Stromal cell of bone marrow (primary cell): ENCODE results near the gene IPO13.

Source experiments
- DNase-seq: peaks from one replicate; pipeline ENCODE4 v3.0.0-alpha.2; 2012; ENCODE audit warnings: low read depth

Gene IPO13

DNA sequence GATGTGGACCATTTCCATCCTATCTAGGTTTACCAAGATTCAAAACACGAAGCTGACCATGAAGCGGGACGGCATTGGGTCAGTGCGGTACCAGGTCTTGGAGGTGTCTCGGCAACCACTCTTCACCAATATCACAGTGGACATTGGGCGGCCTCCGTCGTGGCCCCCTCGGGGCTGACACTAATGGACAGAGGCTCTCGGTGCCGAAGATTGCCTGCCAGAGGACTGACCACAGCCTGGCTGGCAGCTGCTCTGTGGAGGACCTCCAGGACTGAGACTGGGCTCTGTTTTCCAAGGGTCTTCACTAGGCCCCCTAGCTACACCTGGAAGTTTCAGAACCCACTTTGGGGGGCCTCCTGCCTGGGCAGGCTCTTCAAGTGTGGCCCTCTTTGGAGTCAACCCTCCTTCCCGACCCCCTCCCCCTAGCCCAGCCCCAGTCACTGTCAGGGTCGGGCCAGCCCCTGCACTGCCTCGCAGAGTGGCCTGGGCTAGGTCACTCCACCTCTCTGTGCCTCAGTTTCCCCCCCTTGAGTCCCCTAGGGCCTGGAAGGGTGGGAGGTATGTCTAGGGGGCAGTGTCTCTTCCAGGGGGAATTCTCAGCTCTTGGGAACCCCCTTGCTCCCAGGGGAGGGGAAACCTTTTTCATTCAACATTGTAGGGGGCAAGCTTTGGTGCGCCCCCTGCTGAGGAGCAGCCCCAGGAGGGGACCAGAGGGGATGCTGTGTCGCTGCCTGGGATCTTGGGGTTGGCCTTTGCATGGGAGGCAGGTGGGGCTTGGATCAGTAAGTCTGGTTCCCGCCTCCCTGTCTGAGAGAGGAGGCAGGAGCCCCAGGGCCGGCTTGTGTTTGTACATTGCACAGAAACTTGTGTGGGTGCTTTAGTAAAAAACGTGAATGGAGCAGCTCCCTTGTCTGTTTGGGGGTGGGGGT is 43.8 kb downstream of the IPO13 start:
- no peak for DNase-seq

- no peak for DNase-seq
Measured at GRCh38 chr1:43991200-43991475, 44.4 kb downstream of the IPO13 start.

DNA sequence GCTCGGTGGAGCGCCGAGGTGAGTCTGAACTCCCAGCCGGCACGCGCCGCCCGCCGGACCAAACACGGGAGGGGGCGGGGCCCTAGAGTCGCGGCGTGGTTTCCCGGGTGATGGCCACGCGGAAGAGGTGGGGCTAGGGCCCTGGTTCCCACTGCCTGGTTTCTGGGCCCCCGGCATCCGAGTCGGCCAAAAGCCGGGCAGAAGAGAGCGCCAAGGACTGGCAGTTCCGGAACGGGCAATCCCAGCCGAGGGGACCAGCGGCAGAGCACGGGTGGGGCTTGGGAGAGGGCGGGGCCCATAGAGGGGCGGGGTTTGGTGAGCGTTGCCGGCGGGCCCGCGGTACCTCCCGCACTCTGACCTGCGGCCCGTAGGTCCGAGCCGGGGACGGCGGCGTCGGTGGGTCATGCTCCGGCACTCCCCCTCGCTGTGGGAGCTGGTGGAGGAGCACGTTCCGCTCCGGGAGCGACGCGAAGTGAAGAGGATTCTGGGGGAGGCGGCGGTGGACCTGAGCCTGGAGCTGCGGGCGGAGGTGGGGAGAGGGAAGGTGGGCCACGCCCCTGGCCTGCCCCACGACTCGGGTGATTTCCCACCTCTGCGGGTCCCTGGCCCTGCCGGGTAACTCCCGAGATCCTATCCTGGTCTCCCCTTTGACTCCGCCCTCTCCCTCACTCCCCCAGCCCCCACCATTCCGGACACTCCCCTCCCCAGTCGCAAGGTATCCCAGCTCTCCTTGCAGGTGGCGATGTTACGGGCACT is 44.9 kb downstream of the IPO13 start, which contains the start of gene CCDC24:
TSS of gene CCDC24 (plus strand) at position 124 of the 756 bp plus-strand sequence. CDS start at position 404, 280 bp downstream.
- DNase-seq, result peak; percentile 71

DNA sequence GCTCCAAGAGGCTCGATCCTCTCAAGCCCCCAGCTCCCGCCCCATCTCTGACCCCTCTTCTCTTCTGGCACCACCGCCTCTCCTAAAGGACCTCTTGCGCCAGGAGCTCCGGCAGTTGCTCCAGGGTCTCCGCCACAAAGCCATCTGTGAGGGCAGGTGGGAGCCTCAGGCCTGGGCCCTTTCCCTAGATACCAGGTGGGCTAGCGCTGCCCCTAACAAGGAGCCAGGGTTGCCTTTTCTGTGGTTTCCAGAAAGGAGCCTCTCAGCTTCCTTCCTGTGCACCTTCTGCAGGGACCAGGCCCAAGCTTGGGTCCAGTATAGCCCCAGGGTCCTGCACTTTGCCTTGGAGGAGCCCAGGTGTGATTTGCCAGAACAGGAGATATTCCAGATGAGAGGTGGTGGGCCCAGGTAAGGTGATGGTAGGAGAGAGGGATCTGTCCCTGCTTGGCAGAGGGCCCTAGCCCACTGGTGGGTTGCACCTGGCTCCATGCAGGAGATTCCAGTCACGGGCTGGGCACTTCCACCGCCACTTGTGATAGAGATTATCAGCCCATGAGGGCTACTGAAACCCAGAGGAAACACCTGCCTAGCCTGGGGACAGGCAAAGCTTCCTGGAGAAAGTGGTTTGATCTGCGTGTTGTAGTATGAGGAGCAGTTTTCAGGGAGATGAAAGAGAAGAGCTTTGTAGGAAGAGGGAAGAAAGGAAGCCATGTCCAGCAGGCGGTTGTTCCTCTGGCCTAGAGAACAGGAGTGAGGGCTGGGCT is 45.7 kb downstream of the IPO13 start:
- no peak for DNase-seq

- DNase-seq, result no peak
Measured at GRCh38 chr1:43993206-43993914, 46.6 kb downstream of the IPO13 start.

GRCh38 chr1:43994071-43994470 is 47.3 kb downstream of the IPO13 start:
- DNase-seq, result no peak

- DNase-seq, result no peak
Measured at GRCh38 chr1:43994794-43995790, 48.3 kb downstream of the IPO13 start.

DNA sequence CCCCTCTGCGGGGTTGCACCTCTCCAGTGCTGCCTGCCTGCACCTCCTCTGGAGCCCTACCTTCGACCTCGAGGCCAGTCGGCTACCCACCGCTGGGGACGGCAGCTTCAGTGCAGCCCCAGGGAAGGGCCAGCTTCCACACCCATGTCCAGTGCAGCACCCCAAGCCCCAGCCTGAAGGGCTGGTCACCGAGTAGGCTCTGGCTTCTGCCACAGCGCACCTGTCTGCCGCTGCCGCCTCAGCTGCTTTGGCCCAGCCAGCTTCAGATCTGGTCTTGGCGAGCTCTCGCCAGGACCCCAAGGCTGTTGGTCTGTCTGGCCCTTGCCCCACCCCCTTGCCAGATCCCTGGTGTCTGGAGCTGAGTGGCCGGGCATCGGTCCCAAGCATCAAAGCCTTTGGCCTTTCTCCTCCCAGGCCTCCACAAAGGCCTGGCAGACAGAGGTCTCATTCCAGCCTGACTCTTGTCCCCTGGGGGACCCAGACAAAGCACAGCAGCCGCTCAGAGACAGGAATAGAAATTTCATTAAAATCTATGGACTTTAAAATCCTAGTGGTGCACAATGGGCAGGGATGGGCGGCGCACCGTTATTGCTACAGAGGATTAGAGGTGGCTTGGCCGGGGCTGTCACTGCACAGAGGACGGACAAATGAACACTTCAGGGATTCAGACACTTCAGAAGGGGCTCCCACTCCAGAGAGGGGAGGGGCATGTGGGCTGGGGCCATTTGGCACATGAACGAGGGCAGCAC is 49.4 kb downstream of the IPO13 start:
- no peak for DNase-seq

GRCh38 chr1:43996733-43997115 is 50.0 kb downstream of the IPO13 start:
- DNase-seq, result no peak

- no peak for DNase-seq
Measured at GRCh38 chr1:43997295-43997999, 50.7 kb downstream of the IPO13 start.

- DNase-seq, result no peak
Measured at GRCh38 chr1:43998000-43998378, 51.2 kb downstream of the IPO13 start.

- no peak for DNase-seq
Measured at GRCh38 chr1:43999455-43999854, 52.7 kb downstream of the IPO13 start.

GRCh38 chr1:44000122-44000665 is 53.4 kb downstream of the IPO13 start:
- DNase-seq, result no peak

DNA sequence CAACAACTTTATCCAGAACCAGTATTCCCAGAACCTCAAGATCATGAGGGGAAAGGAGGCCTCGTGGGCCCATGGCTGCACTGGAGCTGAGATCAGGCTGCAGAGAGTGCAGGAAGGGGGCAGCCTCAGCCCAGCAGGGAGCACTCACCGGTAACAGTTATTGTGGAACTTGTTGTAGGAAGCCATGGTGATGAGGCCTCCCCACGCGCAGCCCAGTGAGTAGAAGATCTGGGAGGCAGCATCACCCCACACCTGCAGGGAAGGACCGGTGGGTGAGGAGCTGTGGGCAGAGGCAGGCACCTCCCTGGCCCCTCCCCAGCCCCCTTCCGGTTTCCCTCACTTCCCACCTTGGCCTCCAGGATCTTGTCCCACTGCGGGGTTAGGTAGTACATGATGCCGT is 55.4 kb downstream of the IPO13 start:
- no peak for DNase-seq

DNA sequence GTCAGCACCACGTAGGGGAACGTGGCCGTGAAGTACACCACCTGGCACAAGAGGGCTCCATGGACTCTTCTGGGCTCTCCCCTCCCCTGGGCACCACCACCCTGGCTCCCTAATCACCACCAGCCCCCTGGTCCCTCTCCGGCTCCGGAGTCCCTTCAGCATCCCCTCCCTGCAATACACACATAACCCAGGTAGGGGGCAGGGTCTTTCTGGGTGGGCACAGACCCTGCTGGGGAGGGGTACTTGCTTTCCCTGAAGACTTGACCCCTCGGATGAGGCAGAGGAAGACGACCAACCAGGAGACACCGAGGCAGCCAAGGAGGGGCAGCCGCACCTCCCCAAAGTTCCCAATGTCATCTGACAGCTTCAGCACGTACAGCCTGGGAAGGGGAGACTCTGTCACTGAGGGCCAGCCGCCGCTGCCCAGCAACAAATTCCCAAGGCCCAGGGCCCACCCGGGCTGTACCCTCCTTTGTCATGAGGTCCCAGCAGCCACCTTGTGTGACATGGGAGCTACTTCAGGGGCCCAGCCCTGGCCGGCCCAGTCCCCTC is 55.9 kb downstream of the IPO13 start:
- DNase-seq, result no peak

DNA sequence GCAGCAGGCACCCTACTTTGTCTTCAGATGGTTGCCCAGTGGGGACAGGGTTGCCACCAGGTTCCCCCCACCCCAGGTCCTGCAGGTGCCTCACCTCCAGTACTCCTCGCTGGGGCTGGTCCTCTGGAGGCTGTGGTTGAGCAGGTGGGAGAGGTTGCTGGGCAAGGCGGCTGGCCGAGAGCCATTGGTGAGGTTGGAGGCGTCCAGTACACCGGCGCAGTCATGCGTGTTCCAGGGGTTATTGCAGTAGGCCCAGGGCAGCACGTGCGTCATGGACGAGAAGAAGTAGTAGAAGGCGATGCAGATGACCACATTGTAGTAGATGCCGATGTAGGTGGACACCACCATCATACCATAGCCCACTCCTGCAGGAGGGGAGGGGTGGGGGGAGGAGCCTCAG is 61.5 kb downstream of the IPO13 start:
- DNase-seq, result no peak

- no peak for DNase-seq
Measured at GRCh38 chr1:44010935-44011471, 64.3 kb downstream of the IPO13 start.

GRCh38 chr1:44012404-44012803 is 65.7 kb downstream of the IPO13 start:
- no peak for DNase-seq
